ENCODE results near the gene OR5K4.
"Not testable (repeated sequence)": the region's sequence is repeated elsewhere in the genome, so short reads cannot be mapped to it uniquely, and the experiment has no call there.

The OR5K4 gene

DNA sequence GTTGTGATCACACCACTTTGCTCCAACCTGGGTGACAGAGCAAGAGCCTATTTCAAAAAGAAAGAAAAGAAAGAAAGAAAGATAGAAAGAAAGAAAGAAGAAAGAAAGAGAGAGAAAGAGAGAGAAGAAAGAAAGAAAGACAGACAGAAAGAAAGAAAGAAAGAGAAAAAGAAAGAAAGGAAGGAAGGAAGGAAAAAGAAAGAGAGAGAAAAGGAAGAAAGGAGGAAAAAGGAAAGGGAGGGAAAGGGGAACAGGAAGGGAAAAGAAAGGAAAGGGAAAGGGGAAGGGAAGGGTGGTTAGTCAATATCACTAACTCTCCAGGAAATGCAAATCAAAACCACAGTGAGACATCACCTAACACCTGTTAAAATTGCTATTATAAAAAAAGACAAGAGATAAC lies 18.2 kb downstream of the OR5K4 start:
- no peak for DNase-seq

- no peak for DNase-seq
Measured at GRCh38 chr3:98372445-98372844, 18.8 kb downstream of the OR5K4 start.

- DNase-seq, result no peak
Measured at GRCh38 chr3:98376631-98377030, 23.0 kb downstream of the OR5K4 start.

DNA sequence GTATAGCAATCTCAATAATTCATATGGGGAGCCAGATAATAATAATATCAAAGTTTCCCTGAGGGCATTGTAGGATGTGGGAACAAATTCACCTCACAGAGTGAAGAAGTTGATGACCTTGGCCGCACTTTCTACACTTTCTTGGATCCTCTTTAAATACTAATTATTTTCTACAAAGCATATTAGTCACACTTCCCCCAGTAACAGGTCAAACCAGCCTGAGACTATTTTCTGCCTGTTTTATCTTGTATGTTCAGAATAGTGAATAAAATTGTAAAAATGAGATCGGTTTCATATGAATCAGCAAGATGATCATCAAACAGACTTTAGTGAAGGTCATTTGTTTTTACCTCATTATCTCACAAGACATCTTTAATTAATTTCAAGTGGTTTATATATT lies 34.5 kb downstream of the OR5K4 start:
- DNase-seq, result no peak

DNA sequence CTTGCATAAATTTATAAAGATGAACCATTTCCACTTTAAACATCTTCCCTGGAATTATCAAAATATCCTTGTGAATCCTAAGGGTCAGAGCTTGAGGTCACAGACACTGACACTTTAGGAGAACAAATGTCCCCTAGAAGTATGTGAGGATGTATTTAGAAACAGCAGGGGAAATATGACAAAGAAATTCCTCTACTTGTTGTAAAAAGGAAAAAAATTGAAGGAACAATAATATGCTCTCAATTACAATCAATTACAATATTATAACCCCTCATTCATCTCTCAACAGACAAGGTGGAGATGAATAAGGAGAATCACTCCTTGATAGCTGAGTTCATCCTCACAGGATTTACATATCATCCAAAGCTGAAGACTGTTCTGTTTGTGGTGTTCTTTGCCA lies 36.7 kb downstream of the OR5K4 start, which contains the start of gene OR5K3:
OR5K3 (plus strand) TSS at position 301 of the 400 bp plus-strand sequence; CDS start at position 301, 0 bp downstream.
- no peak for DNase-seq

DNA sequence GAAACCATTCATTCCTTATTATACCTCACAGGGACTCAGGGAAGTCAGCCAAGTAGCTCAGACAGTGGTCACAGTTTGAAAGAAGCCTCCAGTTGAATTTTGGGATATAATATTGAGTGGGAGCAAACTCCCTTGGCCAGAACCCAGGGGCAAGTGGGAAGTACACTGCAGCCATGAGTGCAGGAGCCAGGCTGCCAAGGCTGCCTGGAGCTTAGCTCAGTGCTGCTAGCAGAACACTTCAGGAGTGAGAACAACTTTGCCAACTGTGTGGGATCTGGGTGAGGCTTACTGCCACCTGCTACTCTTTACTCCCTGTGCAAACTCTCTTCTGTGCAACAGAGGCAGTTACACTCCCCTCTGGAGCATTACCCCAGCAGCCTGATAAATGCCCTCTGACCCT lies 41.4 kb downstream of the OR5K4 start:
- DNase-seq, result no peak

DNA sequence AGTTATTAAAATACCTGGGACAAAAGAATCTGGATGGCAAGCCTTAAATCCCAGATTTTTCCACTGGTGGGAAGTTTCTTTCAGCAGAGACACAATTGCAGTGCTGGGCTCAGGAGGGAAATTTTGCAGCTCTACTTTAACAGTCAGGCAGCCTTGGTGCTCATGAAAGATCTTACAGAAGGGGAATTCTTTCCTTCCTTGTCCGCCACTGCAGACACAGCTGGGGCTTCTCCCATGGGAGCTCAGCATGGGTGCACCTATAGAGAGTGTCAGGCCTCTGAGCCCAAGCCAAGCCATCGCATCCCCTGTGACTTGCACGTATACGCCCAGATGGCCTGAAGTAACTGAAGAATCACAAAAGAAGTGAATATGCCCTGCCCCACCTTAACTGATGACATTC lies 42.8 kb downstream of the OR5K4 start:
- not testable (repeated sequence) for DNase-seq

DNA sequence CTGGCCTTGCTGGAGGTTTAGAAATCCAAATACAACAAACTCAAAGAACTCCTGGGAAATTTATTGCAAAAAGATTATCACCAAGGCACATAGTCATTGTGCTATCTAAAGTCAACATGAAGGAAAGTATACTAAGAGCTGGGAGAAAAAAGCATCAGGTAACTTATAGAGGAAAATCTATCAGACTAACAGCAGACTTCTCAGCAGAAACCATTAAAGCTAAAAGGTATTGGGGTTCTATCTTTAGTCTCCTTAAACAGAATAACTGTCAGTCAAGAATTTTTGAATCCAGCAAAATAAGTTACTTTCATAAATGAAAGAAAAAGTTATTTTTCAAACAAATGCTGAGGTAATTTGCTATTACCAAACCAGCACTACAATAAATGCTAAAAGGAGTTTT lies 44.9 kb downstream of the OR5K4 start:
- no peak for DNase-seq

- no peak for DNase-seq
Measured at GRCh38 chr3:98402507-98402906, 48.9 kb downstream of the OR5K4 start.

DNA sequence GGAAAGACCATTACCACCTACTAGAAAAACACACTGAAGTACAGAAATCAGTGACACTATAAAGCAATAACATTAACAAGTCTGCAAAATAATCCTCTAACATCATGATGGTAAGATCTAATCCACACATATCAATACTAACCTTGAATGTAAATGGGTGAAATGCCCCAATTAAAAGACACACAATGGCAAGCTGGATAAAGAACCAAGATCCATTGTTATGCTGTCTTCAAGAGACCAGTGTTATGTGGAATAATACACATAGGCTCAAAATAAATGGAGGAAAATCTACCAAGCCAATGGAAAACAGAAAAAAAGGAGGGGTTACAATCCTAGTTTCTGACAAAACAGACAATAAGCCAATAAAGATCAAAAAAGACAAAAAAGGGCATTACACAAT lies 50.4 kb downstream of the OR5K4 start:
- no peak for DNase-seq

Measured in GDM1 (cell line).